Esophagus squamous epithelium (tissue), 4 donors: Measurements from ENCODE around the gene UPF3B.

Source experiments
- POLR2A ChIP-seq, 4 donors: fragments of 450-650 bp; IDR thresholded peaks; one replicate each; pipeline ENCODE4 v1.6.1; 2017; ENCODE audit warnings: antibody characterized with exemption in 4 of 4, mild to moderate bottlenecking in 4 of 4, moderate library complexity in 3 of 4
- TF ChIP-seq, protein P1 (sequence below), 6 experiments: fragments of 450-650 bp in 4 of 6; fragments of 200-600 bp in 2 of 6; sonication (generic) in 2 of 6; IDR thresholded peaks; one replicate each; pipeline ENCODE4 v1.5.1; 2016 to 2019; ENCODE audit warnings: antibody characterized with exemption in 6 of 6, mild to moderate bottlenecking in 4 of 6, moderate library complexity in 4 of 6

DNA sequence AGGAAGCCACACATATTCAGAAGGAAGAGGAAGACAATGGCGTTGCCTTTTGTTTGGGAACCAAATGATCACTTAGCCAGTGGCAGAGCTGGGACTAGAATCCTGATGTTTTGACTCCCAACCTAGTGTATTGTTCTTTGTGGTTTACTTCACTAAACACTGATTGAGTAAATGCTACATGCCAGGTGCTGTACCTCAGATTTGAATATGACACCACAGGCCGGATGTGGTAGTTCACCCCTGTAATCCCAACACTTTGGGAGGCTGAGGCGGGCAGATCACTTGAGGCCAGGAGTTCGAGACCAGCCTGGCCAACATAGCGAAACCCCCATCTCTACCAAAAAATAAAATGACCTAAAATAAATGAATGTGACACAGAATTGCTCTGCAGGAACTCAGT is 27.3 kb upstream of the UPF3B start:
- TF ChIP-seq, protein P1, sequence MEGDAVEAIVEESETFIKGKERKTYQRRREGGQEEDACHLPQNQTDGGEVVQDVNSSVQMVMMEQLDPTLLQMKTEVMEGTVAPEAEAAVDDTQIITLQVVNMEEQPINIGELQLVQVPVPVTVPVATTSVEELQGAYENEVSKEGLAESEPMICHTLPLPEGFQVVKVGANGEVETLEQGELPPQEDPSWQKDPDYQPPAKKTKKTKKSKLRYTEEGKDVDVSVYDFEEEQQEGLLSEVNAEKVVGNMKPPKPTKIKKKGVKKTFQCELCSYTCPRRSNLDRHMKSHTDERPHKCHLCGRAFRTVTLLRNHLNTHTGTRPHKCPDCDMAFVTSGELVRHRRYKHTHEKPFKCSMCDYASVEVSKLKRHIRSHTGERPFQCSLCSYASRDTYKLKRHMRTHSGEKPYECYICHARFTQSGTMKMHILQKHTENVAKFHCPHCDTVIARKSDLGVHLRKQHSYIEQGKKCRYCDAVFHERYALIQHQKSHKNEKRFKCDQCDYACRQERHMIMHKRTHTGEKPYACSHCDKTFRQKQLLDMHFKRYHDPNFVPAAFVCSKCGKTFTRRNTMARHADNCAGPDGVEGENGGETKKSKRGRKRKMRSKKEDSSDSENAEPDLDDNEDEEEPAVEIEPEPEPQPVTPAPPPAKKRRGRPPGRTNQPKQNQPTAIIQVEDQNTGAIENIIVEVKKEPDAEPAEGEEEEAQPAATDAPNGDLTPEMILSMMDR (IDR thresholded peaks at IDR 0.05), result no peak
- no peak for TF ChIP-seq POLR2A (IDR thresholded peaks at IDR 0.05)
